Keratinocyte (primary cell): ENCODE data around the gene FABP1. TPM values are rescaled to one million over a fixed set of nuclear protein-coding genes. Genes with fewer than 3 reads are reported as not detected.

Experiments used
- DNase-seq: peaks from one replicate; pipeline ENCODE4 v3.0.0-alpha.2; 2011; ENCODE audit warnings: low read depth, missing footprints, low spot score
- FAIRE-seq: peaks from 2 replicates; lab custom pipeline; 2011; peaks lifted over from hg19 to GRCh38; lab: Jason Lieb, UNC
- H2AFZ ChIP-seq: 2 replicates; pipeline ENCODE4 v1.6.0; 2012; ENCODE audit warnings: low read length, control low read depth, inconsistent platforms; ENCODE audit not compliant: control insufficient read depth
- H3K27ac ChIP-seq: 2 replicates; pipeline ENCODE4 v1.5.1; 2011; ENCODE audit warnings: low read length; ENCODE audit not compliant: control insufficient read depth, insufficient read depth
- H3K27me3 ChIP-seq: 3 replicates; pipeline ENCODE4 v1.6.0; 2011; ENCODE audit warnings: low read length; ENCODE audit not compliant: control insufficient read depth, insufficient read depth; ENCODE audit errors: extremely low read depth
- H3K36me3 ChIP-seq, 2 experiments: 2 replicates in 1 of 2; 3 replicates in 1 of 2; pipeline ENCODE4 v1.5.1; 2011; ENCODE audit warnings: low read length in 2 of 2, mild to moderate bottlenecking in 1 of 2; ENCODE audit not compliant: control insufficient read depth in 2 of 2, insufficient read depth in 2 of 2; ENCODE audit errors: extremely low read depth in 1 of 2
- H3K4me1 ChIP-seq: 3 replicates; pipeline ENCODE4 v1.5.1; 2011; ENCODE audit warnings: low read length; ENCODE audit not compliant: control insufficient read depth, insufficient read depth; ENCODE audit errors: extremely low read depth
- H3K4me2 ChIP-seq: 3 replicates; pipeline ENCODE4 v1.6.0; 2011; ENCODE audit warnings: low read depth, low read length; ENCODE audit not compliant: control insufficient read depth, insufficient read depth; ENCODE audit errors: extremely low read depth
- H3K4me3 ChIP-seq, 3 experiments: fragments of 200-600 bp in 1 of 3; sonication (generic) in 1 of 3; 2 replicates in 2 of 3; 3 replicates in 1 of 3; pipeline ENCODE4 v1.5.1; 2011 to 2016; ENCODE audit warnings: low read length in 3 of 3, mild to moderate bottlenecking in 3 of 3, control low read depth in 2 of 3, inconsistent platforms in 1 of 3, low read depth in 1 of 3, mixed read lengths in 1 of 3, mixed run types in 1 of 3, moderate library complexity in 1 of 3; ENCODE audit not compliant: control insufficient read depth in 2 of 3, insufficient read depth in 2 of 3; ENCODE audit errors: extremely low read depth in 1 of 3
- H3K79me2 ChIP-seq: 2 replicates; pipeline ENCODE4 v1.6.0; 2012; ENCODE audit warnings: low read length; ENCODE audit not compliant: control insufficient read depth, insufficient read depth
- H3K9ac ChIP-seq: 3 replicates; pipeline ENCODE4 v1.6.0; 2011; ENCODE audit warnings: low read length; ENCODE audit not compliant: control insufficient read depth, insufficient read depth; ENCODE audit errors: extremely low read depth
- H3K9me1 ChIP-seq: 3 replicates; pipeline ENCODE4 v1.6.0; 2011; ENCODE audit warnings: low read length; ENCODE audit not compliant: control insufficient read depth, insufficient read depth; ENCODE audit errors: extremely low read depth
- H3K9me3 ChIP-seq: 2 replicates; pipeline ENCODE4 v1.5.1; 2012; ENCODE audit warnings: low read depth, low read length; ENCODE audit not compliant: control insufficient read depth
- H4K20me1 ChIP-seq: 3 replicates; pipeline ENCODE4 v1.6.0; 2011; ENCODE audit warnings: low read length; ENCODE audit not compliant: control insufficient read depth, insufficient read depth; ENCODE audit errors: extremely low read depth
- EZH2 ChIP-seq: IDR thresholded peaks from one replicate; pipeline ENCODE4 v1.6.1; 2012; ENCODE audit warnings: inconsistent platforms, mild to moderate bottlenecking, low read length, moderate library complexity
- dilution Hi-C: fragments of 300-500 bp; cut with MboI; formaldehyde crosslinking; loops from one replicate; pipeline ENCODE4 v1.7.0; 2020; ENCODE audit warnings: low sequenced_read_pairs; ENCODE audit not compliant: extremely low pct_ligation_motif_present
- polyA plus RNA-seq, 5 experiments: library from polyadenylated mRNA; depleted of rRNA in 3 of 5; stranded (reverse) in 3 of 5; stranded (forward) in 1 of 5; unstranded in 1 of 5; fragments of >200 nt; gene quantifications; 1 replicate in 1 of 5; 2 replicates in 3 of 5; 3 replicates in 1 of 5; pipeline versions ENCODE4 v1.2.1 to v1.2.3, GENCODE V29; 2011 to 2012; ENCODE audit warnings: missing spikeins in 2 of 5, low read depth in 1 of 5, low replicate concordance in 1 of 5
- TF ChIP-seq, protein P1 (sequence below), 3 experiments: IDR thresholded peaks in 1 of 3; conservative IDR thresholded peaks in 1 of 3; optimal IDR thresholded peaks in 1 of 3; 2 replicates in 2 of 3; 3 replicates in 1 of 3; pipeline versions ENCODE3 to v1.5.1; 2011; ENCODE audit warnings: low read length in 3 of 3, mild to moderate bottlenecking in 3 of 3, moderate library complexity in 2 of 3, control low read depth in 1 of 3, inconsistent platforms in 1 of 3; ENCODE audit not compliant: insufficient read depth in 2 of 3; ENCODE audit errors: extremely low read depth in 1 of 3

FABP1 gene
- polyA plus RNA-seq, 1 donor (not counting 4 experiments of a cell fraction or from before 2014, with no cell fraction given): not detected

DNA sequence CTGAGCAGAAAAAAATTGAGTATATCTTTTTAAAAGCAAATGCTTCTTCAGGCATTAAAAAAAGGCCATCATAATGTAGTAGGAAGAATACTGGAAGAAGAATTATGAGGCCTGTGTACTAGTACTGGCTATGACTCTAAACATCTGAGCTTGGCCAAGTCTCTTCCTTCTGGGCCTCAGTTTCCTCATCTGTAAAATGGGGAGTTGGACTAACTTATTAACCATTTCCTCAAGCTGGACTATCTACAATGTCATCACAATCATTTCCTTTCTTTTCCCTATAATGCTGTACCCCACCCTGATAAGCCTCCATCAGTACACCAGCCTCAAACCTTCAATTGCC is 29.3 kb downstream of the FABP1 start:
- no peak for FAIRE-seq
- no peak overlapping the region for H3K27ac ChIP-seq

DNA sequence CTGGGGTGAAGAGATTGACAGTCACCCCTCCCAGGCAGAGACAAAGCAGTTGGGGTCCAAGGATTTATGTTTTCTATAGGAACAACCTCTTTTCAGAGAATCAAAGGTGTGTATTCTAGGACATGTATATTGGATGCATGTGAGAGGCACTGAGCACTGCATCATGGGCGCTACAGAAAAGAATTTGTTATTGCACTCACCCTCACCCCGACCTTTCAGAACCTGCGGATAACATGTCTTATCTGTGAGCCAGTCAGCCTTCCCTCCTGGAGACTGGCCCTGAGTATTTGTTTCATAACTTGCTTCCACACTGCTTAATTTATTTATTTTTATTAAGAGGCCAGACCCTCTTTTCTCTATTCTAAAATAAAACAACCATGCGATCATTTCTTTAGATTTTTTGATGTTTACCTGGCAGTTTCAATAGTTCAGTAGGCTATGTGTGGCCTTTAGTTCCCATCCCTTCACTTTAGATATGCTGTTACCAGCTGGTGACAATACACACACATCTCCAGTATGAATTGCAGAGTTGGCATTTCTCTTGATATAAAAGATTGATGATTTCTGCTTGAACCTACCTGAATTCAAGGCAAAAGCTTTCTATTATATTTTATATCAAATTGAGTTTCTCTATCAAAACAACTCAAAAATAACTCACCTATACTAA is 29.8 kb downstream of the FABP1 start:
- Histone ChIP-seq H3K4me1 (peaks cover 3% of the 10 kb centered on the region), H3K27ac (no peak overlapping the region), H3K4me3 (no peak overlapping the region), H3K79me2 (no peaks in the 10 kb centered on the region), H3K9me1 (no peaks in the 10 kb centered on the region), H3K9me3 (no peaks in the 10 kb centered on the region), H3K27me3 (peaks cover 4% of the 10 kb centered on the region), H3K9ac (no peak overlapping the region), H3K4me2 (no peak overlapping the region), H3K36me3 (no peaks in the 10 kb centered on the region), H4K20me1 (no peaks in the 10 kb centered on the region), H2AFZ (no peak overlapping the region)
- TF ChIP-seq, protein P1, sequence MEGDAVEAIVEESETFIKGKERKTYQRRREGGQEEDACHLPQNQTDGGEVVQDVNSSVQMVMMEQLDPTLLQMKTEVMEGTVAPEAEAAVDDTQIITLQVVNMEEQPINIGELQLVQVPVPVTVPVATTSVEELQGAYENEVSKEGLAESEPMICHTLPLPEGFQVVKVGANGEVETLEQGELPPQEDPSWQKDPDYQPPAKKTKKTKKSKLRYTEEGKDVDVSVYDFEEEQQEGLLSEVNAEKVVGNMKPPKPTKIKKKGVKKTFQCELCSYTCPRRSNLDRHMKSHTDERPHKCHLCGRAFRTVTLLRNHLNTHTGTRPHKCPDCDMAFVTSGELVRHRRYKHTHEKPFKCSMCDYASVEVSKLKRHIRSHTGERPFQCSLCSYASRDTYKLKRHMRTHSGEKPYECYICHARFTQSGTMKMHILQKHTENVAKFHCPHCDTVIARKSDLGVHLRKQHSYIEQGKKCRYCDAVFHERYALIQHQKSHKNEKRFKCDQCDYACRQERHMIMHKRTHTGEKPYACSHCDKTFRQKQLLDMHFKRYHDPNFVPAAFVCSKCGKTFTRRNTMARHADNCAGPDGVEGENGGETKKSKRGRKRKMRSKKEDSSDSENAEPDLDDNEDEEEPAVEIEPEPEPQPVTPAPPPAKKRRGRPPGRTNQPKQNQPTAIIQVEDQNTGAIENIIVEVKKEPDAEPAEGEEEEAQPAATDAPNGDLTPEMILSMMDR (optimal IDR thresholded peaks at IDR 0.05 in 1 of 3, IDR thresholded peaks at IDR 0.05 in 1 of 3, conservative IDR thresholded peaks at IDR 0.05 in 1 of 3; ENCODE audit: extremely low read depth in 1 of 3, insufficient read depth in 2 of 3, low read length in 3 of 3): no peak
- no peak for TF ChIP-seq EZH2
- no peak for DNase-seq
- no peak for FAIRE-seq
- dilution Hi-C loops: no loop called here

More for the DNA sequence above, 29.3 kb downstream of the FABP1 start:
- H3K4me3 ChIP-seq: no peak overlapping the region
- DNase-seq: no peak
- H4K20me1 ChIP-seq: no peaks in the 10 kb centered on the region
- H3K27me3 ChIP-seq: no peaks in the 10 kb centered on the region
- no peaks in the 10 kb centered on the region for H3K9me3 ChIP-seq
- H3K9me1 ChIP-seq: no peaks in the 10 kb centered on the region
- H3K4me1 ChIP-seq: peaks cover 3% of the 10 kb centered on the region
- H2AFZ ChIP-seq: no peak overlapping the region
- no peak overlapping the region for H3K4me2 ChIP-seq
- TF ChIP-seq EZH2: no peak
- TF ChIP-seq, protein P1 (optimal IDR thresholded peaks at IDR 0.05 in 1 of 3, IDR thresholded peaks at IDR 0.05 in 1 of 3, conservative IDR thresholded peaks at IDR 0.05 in 1 of 3; ENCODE audit: extremely low read depth in 1 of 3, insufficient read depth in 2 of 3, low read length in 3 of 3): no peak
- H3K36me3 ChIP-seq: no peaks in the 10 kb centered on the region
- H3K79me2 ChIP-seq: no peaks in the 10 kb centered on the region
- H3K9ac ChIP-seq: no peak overlapping the region
- dilution Hi-C loops: no loop called here
